ENCODE measurements around the gene CELF2.

DNA sequence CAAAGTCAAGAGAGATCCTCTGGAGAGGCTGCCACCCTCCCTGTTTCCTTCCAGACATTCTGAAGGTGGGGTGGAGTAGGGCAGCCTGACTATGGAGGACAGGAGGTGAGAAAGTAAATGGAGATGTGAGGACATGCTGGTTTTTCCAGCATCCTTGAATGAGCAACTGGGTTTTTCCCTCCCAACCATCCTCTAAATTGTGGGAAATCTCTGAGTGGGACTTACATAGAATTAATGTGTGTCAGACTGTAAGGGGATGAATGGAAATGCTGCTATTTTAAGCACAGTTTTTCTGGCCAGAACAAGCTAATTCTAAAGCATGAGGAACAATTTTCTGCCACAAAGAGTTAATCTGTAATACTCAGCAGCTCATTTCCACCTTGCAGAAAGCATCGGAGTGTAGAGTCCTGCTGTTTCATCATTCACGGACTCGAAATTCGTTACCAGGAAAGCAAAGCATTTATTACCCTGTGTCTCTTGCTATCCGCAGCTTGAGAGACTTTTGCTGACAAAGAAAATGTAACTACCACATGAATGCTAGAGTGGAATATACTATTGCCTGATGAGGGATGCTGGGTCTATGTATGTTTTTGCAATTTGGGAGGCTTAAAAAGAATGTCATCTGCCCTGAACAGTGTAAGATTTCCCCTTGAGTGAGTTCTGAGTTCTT, 213.0 kb downstream of the CELF2 start:
- TF ChIP-seq EZH2phosphoT487 (IDR thresholded peaks at IDR 0.05; ENCODE audit: insufficient read depth, low read depth) (no peak), EZH2 (IDR thresholded peaks at IDR 0.05; ENCODE audit: insufficient read depth, poor library complexity, severe bottlenecking) (no peak)

All from GM23248 (cell line).